Astrocyte of the spinal cord (primary cell): ENCODE measurements around the gene GRIP2.

ENCODE experiments used
- DNase-seq: peaks from one replicate; pipeline ENCODE4 v3.0.0; 2011; ENCODE audit warnings: low read depth, low spot score
- H3K4me3 ChIP-seq: 2 replicates; pipeline ENCODE4 v1.5.1; 2011; ENCODE audit warnings: low read depth, mild to moderate bottlenecking, low read length, moderate library complexity
- CTCF ChIP-seq: IDR thresholded peaks from 2 replicates; pipeline ENCODE4 v1.5.1; 2012; ENCODE audit warnings: low read depth, mild to moderate bottlenecking, low read length, inconsistent platforms
- in situ Hi-C: cut with HindIII; loops from 2 replicates; pipeline ENCODE4 v1.10.0; 2017; ENCODE audit warnings: low sequenced_read_pairs

Gene GRIP2

GRCh38 chr3:14570089-14570488, 29.9 kb upstream of the GRIP2 start:
- in situ Hi-C loops = no loop called here
- DNase-seq = no peak
- no peak for TF ChIP-seq CTCF

GRCh38 chr3:14569474-14570000, 29.4 kb upstream of the GRIP2 start:
- in situ Hi-C loops = no loop called here
- TF ChIP-seq CTCF = no peak
- no peak for DNase-seq
- no peak overlapping the region for H3K4me3 ChIP-seq

More at GRCh38 chr3:14570089-14570488, 29.9 kb upstream of the GRIP2 start:
- H3K4me3 ChIP-seq = no peak overlapping the region

GRCh38 chr3:14568269-14568668, 28.1 kb upstream of the GRIP2 start:
- H3K4me3 ChIP-seq = no peak overlapping the region
- DNase-seq = no peak
- TF ChIP-seq CTCF = no peak
- in situ Hi-C loops = no loop called here

- DNase-seq = no peak
- H3K4me3 ChIP-seq = no peak overlapping the region
- in situ Hi-C loops = no loop called here
- no peak for TF ChIP-seq CTCF
Observed at GRCh38 chr3:14566812-14567211, 26.7 kb upstream of the GRIP2 start.

GRCh38 chr3:14565868-14566588, 25.9 kb upstream of the GRIP2 start:
- TF ChIP-seq CTCF = no peak
- in situ Hi-C loops = no loop called here
- peak; percentile 59 for DNase-seq
- H3K4me3 ChIP-seq = no peak overlapping the region

- TF ChIP-seq CTCF = no peak
- no peak for DNase-seq
- no peak overlapping the region for H3K4me3 ChIP-seq
- in situ Hi-C loops = no loop called here
Observed at GRCh38 chr3:14564741-14565140, 24.6 kb upstream of the GRIP2 start.
